ENCODE measurements around the gene TRABD.

The TRABD gene

DNA sequence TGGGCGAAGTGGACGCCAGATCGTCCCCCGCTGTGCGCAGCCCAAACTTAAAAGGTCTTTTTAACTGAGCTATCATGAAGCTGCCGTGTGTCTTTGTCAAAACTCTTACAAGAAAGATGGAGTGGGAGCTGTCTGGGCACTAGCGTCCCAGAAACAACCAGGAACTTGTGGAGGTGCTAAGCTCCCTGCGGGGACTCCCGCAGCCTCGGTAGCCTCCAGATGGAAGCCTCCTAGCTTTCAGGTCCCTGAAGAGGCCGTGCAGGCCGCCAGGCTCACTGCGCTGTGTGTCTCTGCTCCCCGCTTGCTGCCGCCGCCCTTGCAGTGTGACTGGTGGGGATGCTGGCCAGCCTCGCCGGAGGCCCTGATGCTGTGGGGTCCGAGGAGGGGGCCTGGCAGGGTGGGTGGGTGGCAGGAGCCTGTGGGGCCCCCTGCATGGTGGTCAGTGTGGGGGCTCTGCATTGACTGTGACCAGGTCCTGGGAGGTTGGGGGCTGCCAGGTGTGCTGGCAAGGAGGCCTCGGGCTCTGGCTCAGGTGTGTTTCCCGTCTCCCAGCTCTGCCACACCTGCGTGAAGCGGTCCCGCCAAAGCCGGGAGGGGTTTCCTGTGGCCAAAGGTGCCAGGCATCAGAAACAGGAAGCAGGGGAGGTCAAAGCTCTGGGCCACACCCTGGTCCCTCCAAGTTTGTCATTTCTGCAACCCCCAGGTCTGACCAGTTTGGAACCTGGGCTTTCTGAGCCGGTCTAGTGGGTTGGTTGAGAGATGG lies 1.2 kb downstream of the TRABD start:
- no peak for DNase-seq (ENCODE audit: low spot score)

DNA sequence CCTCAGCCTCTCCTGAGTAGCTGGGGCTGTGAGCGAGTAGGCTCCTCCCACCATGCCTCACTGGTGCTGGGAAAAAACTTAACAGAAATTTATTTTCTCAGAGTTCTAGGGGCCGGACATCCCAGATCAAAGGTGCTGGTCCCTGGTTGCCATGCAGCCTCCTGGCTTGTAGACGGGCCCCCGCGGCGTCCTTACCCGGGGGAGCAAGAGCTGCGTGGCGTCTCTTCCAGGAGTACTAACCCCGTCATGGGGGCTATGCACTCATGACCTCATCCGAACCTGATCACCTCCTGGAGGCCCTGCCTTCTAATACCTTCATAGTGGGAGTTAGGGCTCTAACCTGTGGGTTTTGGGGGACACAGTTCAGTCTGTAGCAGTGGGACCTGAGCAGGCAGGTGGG lies 2.6 kb downstream of the TRABD start:
- DNase-seq (ENCODE audit: low spot score), result no peak

DNA sequence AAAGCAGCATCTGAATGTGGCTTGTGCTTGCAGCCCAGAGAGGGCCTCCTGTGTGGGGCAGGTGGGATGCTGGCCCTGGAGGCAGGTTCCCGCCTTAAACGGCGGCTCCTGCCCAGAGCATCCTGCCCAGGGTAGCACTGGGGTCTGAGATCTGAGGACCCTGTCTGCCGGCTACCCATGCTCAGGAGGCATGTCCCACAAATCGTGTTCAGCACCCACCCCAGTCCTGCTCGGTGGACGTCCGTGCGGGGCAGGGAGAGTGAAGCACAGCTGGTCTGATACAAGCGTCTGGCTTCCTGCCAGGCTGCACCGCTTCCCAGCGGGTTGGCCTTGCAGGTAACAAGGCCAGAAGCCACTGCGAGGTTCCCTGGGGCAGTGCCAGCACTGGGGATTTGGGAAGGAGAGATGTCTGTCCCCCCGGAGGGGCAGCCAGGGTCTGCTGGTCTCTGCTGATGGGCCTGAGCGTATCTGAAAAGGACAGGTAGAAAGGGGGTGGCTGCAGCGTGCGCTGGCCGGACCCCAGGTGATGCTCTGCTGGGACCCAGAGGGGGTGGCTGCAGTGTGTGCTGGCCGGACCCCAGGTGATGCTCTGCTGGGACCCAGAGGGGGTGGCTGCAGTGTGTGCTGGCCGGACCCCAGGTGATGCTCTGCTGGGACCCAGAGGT lies 3.6 kb downstream of the TRABD start:
- no peak for DNase-seq (ENCODE audit: low spot score)

DNA sequence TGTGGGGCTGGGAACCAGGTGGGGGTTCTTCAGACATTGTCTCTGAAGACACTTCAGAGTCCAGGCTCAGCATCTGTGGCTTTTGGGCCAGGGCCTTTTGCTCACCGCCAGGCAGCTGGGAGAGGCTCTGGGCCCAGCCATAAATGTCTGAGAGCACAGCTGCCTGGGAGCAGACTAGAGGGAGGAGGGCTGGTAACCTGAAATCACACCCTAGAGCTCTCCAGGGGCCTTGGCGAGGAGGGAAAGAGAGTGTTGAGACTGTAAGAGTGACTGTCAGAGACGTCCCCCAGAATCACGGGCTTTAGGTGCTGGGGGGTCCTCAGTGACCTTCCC lies 4.1 kb downstream of the TRABD start:
- no peak for DNase-seq (ENCODE audit: low spot score)

DNA sequence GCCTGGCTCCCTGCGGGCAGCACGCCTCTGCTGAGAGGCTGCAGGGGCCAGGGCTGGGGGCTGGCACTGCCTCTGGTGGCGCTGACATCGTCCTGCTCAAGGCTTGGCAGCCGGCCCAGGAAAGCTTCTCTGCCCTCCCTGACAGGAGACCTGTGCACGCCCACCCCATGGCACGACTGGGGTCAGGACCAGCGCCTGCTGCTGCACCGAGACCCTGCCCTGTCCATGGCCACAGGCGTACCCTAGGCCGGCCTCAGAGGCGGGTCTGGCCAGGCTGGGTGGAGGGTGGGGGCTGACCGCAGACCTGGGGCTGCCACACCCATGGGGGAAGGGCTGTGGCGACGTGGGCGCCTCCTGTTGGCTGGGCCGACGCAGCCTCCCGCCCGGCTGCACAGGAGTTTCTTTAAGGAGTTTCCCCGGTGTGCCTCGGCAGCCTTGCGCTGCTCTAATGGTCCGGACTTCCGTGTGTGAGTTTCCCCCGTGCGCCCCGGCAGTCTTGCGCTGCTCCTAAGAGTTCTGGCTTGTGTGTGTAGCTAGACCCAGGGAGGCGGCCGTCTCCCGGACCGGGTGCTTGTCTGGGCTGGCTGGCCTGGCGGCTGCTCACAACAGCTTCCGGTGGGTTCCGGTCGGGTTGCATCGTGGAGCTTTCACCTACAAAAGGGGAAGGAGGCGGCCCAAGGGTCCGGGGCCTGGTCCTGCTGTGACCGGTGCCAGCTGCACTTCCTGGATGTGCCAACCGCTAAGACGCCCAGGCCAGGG lies 4.6 kb downstream of the TRABD start:
- peak; percentile 86 for DNase-seq (ENCODE audit: low spot score)

DNA sequence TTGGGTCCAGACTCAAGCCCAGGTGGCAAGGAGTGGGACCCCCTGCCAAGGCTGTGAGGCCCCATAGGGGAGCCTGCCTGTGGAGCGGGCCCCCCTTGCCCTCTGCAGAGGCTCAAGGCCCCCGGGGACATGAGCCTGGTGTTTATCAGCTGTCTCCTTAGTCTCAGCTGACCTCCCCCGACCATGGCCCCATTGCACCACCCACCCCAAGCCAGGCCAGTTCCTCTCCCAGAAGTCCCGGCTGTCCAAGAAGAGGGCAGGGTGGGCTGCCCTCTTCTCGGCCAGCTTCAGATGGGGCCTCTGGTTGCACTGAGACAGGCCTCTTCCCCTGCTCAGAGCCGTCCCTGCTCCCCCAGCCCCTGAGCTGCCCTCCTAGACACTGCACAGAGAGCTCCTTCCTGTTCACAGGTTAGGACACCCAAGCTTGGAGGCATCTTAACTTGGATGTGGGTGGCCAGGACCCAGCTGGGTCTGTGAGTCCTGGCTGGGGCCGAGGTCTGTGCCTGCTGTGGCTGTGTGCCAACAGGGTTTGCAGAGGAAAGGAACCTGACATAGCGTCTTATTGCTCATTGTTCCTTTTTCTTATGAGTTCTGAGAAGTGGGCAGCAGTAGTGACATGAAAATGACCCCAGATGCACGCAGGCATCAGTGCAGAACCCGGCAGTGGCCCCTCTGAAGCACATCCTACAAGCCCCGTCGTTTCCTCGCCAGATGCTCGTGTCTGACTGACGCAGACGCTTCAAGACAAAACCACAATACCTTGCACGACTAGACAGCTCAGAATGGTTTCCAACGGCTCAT lies 5.4 kb downstream of the TRABD start:
- DNase-seq (ENCODE audit: low spot score), result peak; percentile 64

DNA sequence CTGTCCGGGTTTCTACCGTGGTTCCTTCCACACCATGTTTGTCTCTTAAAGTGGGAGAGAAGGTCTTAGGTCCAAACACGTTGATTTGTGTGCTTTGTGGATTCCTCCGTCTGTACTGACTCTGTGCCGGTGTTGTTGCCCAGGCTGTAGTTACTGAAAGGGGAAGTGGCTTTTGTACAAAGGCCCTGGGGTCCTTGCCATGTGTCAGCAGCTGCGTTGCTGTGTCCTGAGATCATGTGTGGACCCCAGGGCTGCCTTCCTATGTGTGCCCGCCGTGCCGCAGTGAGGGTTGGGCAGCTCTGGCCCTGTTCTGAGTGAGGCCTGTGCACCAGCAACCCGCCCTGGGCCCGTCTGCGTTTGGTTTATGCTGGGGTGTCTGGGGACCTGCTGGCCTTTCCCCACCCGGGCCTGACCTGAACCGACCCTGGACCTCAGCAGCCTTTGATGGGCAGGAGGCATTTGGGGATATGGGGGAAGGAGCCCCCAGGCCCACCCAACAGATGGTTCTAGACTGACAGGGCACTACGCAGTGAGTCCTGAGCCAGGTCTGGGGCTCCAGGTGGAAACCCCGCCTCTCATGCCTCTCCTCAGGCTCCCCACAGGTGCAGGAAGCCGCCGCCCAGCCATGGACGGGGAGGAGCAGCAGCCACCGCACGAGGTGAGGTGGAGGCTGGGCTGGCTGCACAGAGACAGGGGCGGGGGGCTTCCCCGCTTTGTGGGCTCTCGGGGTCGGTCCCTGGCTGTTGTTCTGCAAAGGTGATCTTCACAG lies 6.9 kb downstream of the TRABD start:
- peak; percentile 63 for DNase-seq (ENCODE audit: low spot score)

DNA sequence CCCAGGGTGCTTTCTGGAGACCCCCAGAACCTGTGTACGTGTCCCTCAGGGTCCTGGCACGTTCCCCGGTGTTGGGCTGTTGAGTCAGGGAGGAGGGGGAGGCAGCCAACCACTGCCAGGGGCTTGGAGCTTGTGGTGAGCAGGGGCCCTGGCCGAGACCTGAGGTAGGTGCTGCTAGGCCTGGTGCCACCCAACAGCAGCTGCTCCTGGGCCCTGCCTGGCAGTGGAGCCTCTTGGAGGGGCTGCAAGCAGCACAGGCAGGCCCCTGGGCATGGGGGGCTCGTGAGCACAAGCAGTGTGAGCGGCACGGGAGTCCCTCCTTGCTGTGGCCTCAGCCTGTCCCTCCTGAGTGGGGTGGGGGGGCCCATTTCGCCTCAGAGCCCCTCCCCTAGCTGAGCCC lies 7.9 kb downstream of the TRABD start:
- DNase-seq (ENCODE audit: low spot score), result no peak

DNA sequence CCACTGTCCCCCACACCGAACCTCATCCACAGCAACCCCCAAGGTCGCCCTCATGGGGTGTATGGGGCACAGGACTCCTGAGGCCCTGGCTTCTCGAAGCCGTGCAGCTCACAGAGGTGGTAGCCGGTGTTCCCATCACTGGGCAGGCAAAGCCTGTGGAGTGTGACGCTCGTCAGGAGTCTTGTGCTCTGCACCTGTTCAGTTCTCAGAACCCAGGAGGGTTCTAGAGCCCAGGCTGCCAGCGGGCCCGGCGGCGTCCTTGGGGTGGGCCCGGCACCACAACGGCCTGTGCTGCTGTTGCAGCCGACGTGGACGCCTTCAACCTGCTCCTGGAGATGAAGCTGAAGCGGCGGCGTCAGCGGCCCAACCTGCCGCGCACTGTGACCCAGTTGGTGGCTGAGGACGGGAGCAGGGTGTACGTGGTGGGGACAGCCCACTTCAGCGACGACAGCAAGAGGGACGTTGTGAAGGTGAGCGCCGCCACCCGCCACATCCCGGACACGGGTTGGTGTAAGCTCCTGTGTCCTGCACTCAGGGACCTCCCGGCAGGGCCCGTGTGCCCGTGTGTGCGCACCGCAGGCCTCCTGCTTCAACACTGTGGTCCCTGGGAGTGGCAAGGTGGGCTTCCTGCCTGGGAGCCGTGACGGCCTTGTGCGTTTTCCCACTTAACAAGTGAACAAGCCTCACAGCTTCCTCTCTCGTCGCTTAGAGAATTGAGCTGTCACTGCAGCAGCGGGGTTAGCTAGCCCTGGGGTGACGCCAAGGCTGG lies 8.5 kb downstream of the TRABD start:
- no peak for DNase-seq (ENCODE audit: low spot score)

DNA sequence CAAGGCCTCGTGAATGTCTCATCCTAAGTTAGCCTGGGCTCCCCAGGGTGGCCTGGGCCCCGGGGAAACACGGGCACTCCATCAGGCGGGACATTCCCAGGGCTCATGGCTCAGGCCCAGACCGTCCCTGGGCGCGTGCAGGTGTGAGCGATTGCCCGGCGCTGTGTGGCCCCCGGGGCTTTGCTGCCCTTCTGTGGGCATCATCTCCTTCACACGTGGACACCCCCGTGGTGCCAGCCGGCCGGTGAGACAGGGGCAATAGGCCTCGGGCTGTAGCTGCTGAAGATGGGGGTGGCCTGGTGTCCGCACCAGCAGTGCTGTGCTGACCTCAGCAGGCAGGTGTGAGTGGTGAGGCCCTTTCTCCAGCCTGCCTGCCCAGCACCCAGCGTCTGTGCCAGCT lies 10.5 kb downstream of the TRABD start:
- no peak for DNase-seq (ENCODE audit: low spot score)

DNA sequence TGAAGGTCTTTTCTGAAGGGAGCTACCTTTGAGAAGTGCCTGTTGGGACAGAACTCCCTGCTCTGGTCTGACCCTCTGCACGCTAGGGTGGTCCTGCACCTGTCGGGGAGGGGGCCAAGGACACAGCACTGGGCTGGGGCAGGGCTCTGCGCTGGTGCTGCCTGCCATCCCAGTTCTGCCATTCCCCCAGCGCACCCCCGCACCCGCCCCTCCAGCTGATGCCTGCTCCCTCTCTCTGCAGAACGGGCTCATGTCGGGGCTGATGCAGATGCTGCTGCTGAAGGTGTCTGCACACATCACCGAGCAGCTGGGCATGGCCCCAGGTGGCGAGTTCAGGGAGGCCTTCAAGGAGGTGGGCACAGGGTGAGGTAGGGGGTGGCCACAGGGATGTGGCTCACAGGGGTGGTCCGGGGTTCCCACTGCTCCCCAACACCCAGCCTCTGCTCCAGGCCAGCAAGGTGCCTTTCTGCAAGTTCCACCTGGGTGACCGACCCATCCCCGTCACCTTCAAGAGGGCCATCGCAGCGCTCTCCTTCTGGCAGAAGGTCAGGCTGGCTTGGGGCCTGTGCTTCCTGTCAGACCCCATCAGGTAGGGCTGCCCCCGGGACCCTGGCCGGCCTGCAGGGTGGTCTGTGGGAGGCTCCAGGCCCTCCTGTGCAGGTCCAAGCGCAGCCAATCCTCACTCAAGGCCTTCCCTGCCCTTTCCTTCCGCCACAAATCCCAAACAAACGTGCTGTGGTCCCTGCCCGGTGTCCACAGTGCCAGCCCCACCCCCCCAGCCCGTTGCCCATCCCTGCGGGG lies 11.5 kb downstream of the TRABD start:
- no peak for DNase-seq (ENCODE audit: low spot score)

DNA sequence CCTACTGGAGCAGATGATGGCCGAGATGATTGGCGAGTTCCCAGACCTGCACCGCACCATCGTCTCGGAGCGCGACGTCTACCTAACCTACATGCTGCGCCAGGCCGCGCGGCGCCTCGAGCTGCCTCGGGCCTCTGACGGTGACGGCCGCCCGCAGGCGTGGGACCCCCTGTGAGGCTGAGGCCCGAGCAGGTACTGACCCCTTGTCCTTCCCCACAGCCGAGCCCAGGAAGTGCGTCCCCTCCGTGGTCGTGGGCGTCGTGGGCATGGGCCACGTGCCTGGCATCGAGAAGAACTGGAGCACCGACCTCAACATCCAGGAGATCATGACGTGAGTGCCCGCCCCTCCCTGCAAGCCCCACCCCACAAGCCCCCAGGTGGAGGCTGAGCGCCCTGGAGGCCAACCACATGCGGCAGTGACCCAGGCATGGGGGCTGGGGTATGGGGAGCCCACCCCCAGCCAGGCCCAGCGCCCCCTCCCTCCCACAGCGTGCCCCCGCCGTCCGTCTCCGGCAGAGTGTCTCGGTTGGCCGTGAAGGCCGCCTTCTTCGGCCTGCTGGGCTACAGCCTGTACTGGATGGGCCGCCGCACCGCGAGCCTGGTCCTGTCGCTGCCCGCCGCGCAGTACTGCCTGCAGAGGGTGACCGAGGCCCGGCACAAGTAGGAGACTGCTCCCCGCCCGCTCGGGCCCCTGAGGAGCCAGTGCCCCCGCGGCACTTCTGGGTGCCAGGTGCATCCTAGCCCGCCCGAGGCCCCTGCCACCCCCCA lies 12.3 kb downstream of the TRABD start:
- no peak for DNase-seq (ENCODE audit: low spot score)

DNA sequence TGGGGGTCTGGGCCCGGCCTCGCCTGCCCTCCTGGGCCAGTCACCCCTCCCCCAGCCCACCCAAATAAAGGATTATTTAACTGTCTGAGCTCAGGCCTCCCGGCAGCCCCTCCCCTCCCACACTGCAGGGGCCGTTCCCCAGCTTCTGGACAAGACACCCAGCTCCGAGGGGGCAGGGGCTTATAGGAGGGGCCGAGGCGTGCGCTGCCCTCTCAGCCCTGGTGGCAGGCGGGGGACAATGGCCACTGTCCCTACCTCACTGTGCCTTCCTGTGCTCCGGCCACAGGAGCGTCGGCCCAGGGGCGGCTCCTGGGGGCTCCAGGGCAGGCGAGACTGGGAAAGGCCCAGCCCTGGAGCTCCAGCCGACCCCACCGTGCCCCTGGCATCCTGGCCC lies 12.9 kb downstream of the TRABD start:
- DNase-seq (ENCODE audit: low spot score), result no peak

DNA sequence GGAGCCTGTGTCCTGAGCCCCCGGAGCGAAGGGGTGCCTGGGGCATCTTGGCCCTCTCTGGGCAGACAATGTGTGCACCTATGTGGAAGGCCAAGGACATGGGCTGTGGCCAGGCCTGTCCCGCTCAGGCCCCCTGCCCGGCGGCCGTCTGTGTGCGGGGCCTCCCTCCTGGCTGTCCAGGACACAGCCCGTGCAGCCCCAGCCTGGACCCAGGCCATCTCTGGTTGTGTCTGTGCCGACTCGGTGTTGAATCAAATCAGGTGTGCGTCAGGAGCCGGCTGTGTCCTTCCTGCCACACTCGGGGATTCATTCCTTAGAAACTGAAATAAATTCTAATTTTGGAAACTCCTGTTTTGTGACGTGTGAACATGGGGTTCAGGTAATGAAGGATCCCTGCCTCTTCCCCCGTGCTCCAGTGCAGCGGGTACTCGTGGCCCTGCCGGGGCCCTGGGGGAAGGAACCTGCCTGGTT lies 13.6 kb downstream of the TRABD start:
- no peak for DNase-seq (ENCODE audit: low spot score)

DNA sequence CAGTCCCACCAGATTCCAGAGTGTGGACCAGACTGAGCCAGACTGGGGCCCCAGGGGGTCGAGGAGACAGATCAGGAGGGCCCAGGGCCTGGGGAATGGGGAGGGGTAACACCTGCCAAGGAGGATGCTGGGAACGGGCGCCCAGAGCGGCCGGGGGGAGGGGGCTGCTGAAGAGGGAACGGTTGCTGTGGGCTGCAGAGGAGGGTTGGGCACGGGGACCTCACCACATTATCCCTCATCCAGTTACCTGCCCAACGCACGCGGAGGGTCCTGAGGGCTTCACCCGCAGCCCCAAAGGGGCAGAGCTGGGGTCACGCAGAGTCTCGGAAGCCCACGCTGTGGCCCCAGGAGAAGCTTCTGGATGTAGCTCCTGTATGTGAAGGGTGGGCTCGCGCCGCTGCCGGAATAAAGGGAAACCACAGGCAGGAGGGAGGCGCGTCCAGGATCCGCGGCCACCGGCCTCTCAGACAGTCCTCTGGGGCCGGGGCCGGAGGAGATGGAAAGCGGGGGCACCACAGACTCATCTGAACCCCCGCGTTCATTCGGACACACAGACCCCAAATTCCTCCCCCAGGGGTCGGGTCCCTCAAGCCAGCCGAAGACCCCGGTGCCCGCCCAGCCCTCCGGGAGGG lies 14.2 kb downstream of the TRABD start:
- no peak for DNase-seq (ENCODE audit: low spot score)

DNA sequence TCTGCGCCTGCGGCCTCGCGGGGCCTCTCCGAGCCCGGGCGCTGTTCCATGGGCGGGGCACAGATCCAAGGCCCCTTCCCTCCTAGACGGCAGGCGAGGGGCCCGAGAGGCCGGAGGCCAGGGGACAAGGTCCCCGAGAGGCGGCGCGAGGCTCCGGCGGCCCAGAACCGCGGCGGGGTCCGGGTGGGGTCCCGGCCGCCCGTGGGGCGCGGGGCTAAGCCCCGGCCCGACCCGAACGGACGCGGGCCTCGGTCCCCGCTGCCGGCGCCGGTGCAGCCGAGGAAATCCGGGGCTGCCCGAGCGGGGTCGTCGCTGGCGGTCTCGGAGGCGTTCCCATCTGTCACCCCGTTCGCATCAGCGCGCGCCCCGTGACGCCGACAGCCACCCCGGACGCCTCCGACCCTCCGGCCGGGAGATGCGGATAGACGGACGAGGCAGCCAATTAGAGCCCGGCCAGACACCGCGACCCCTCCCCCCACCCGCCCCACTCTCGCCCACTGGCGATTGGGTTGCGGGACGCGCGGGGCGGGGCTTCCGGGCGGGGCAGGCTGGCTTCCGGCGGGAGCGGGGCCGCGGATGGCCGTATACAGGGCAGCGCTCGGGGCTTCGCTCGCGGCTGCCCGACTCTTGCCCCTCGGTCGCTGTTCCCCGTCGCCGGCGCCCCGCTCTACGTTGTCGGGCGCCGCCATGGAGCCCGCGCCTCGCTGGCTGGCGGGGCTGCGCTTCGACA lies 14.9 kb downstream of the TRABD start, which contains the start of gene SELENOO:
TSS of gene SELENOO (plus strand) at position 551 of the 730 bp plus-strand sequence. CDS start at position 577, 26 bp downstream.
- DNase-seq (ENCODE audit: low spot score), result peak; percentile 99

DNA sequence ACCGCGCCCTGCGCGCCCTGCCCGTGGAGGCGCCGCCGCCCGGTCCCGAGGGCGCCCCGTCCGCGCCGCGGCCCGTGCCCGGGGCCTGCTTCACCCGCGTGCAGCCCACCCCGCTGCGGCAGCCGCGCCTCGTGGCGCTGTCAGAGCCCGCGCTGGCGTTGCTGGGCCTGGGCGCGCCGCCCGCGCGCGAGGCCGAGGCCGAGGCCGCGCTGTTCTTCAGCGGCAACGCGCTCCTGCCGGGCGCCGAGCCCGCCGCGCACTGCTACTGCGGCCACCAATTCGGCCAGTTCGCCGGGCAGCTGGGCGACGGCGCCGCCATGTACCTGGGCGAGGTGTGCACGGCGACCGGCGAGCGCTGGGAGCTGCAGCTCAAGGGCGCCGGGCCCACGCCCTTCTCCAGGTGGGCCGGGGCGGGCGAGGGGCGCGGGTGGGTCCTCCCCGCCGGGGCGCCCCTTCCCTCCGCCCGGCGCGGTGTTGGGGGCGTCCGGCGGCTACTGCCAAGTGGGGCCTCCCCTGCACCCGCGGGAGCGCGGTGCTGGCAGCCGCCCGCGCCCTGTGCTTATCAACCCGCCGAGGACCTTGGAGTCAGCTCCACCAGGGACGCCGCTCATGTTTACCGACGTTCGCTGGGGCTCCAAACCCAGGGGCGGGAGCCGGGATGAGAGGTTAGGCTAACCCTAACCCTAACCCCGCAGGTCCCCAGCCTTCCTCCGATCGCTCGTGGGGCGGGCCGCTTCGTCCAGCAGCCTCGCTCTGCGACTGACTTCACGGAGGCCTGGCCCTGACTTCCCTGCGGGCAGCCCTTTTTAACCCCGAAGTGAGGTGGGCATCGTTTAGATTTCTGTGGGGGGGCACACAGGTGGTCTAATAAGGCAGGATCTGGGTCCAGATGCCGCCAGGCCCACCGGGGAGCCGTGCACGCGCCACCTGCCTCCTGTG lies 15.7 kb downstream of the TRABD start:
- no peak for DNase-seq (ENCODE audit: low spot score)
